Glomerular visceral epithelial cell (primary cell): ENCODE results near the gene SETDB1.

Experiments used
- DNase-seq: peaks from one replicate; pipeline ENCODE4 v3.0.0-alpha.2; 2016; ENCODE audit errors: extremely low spot score

Gene SETDB1

GRCh38 chr1:151003180-151003579, 77.0 kb downstream of the SETDB1 start:
- DNase-seq: no peak

GRCh38 chr1:151005729-151006319, 79.7 kb downstream of the SETDB1 start:
- no peak for DNase-seq

- DNase-seq: peak; percentile 87
Measured at GRCh38 chr1:151006327-151007052, 80.3 kb downstream of the SETDB1 start, which contains the start of gene MINDY1. MINDY1 (minus strand) TSS chr1:151006902; CDS start chr1:151002617, 4,285 bp downstream.

- DNase-seq: no peak
Measured at GRCh38 chr1:151007853-151008243, 81.7 kb downstream of the SETDB1 start.

GRCh38 chr1:151008244-151009205, 82.4 kb downstream of the SETDB1 start, which contains the start of gene PRUNE1:
PRUNE1 (plus strand) TSS chr1:151008449; CDS start chr1:151008633, 184 bp downstream.
- peak; percentile 98 for DNase-seq

GRCh38 chr1:151009206-151009587, 83.0 kb downstream of the SETDB1 start:
- DNase-seq: peak; percentile 46

- no peak for DNase-seq
Measured at GRCh38 chr1:151009674-151010345, 83.6 kb downstream of the SETDB1 start.

- no peak for DNase-seq
Measured at GRCh38 chr1:151010346-151010726, 84.2 kb downstream of the SETDB1 start.

- no peak for DNase-seq
Measured at GRCh38 chr1:151011154-151011850, 85.1 kb downstream of the SETDB1 start.

- DNase-seq: no peak
Measured at GRCh38 chr1:151012684-151013471, 86.7 kb downstream of the SETDB1 start.

- peak; percentile 36 for DNase-seq
Measured at GRCh38 chr1:151013518-151013917, 87.4 kb downstream of the SETDB1 start.
